NCI-H524 (cell line): Measurements from ENCODE around the gene C11orf97.
"Not testable (repeated sequence)": the region's sequence is repeated elsewhere in the genome, so short reads cannot be mapped to it uniquely, and the experiment has no call there.

Source experiments
- DNase-seq, 2 experiments: peaks; one replicate each; lab custom pipeline; 2025; lab: John Stamatoyannopoulos, UW

C11orf97 gene

DNA sequence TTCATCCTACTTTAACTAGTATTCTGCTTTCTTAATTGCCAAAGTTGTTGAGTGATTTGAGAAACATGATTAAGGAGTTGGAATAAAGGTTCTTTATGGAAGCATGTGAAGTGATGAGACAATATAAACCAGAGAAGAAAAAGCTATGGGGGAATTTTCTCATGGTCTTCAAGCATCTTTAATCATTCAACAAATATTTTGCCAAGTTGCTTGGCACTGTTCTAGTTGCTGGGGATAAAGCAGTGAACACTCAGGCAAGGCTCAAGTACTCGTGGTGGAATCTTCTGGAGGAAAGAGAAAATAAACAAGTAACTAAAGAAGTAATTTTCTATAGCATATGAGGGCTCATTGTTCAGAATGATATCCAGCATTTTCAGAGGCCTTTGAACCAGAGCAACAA is 45.7 kb downstream of the C11orf97 start:
- DNase-seq, result no peak

DNA sequence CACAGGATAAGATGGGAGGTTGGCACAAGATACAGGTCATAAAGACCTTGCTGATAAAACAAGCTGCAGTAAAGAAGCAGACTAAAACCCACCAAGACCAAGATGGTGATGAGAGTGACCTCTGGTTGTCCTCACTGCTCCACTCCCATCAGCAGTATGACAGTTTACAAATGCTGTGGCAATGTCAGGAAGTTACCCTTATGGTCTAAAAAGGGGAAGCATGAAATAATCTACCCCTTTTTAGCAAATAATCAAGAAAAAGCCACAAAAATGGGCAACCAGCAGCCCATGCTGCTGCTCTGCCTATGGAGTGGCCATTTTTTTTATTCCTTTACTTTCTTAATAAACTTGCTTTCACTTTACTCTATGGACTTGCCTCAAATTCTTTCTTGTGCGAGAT is 46.2 kb downstream of the C11orf97 start:
- no peak for DNase-seq

DNA sequence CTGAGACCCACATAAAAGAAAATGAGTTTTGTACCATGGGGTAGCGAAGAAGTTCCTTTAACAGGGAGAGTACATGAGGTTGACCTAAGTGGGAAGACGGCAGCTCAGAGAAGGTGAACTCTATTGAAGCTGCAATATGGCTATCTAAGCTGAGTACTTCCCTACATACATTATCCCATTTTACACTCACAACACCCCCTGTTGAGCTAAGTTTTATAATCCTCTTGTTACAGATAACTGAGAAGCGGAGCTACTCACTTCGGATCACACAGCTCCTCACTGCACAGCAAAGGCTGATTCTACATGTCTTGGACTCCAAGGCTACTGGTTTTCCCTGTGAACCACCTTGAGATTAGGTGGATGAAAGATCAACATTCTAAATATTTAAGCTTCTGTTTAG is 46.7 kb downstream of the C11orf97 start:
- DNase-seq, result peak; percentile 38 to 77

DNA sequence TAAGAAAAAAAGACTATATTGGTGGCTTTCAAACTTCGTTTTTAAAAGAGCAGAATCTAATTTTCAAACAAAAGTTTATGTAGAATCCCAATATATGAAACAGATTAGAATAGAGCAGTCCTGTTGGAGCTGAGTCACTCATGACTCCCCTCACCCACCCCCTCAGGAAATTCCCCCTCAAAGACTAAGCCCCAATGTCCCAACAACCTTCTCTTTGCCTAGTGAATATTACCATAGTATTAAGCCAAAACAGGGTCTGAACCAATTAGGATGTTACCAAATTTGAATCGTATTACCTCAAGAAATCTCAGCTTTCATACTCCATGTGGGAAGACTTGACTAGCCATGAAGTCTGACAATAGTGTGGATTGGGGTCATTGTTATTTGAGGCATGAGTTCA is 47.1 kb downstream of the C11orf97 start:
- DNase-seq, result no peak

- DNase-seq, result no peak
Measured at GRCh38 chr11:94560834-94561233, 48.6 kb downstream of the C11orf97 start.

- DNase-seq, result no peak
Measured at GRCh38 chr11:94563176-94563847, 51.1 kb downstream of the C11orf97 start.

- DNase-seq, result no peak
Measured at GRCh38 chr11:94563848-94564467, 51.7 kb downstream of the C11orf97 start.

- no peak for DNase-seq
Measured at GRCh38 chr11:94567181-94567670, 55.0 kb downstream of the C11orf97 start, which contains the start of gene PIWIL4. Gene PIWIL4 (plus strand): TSS chr11:94567368. CDS start chr11:94567519, 151 bp downstream.

GRCh38 chr11:94568200-94568599 is 55.9 kb downstream of the C11orf97 start:
- DNase-seq, result no peak

DNA sequence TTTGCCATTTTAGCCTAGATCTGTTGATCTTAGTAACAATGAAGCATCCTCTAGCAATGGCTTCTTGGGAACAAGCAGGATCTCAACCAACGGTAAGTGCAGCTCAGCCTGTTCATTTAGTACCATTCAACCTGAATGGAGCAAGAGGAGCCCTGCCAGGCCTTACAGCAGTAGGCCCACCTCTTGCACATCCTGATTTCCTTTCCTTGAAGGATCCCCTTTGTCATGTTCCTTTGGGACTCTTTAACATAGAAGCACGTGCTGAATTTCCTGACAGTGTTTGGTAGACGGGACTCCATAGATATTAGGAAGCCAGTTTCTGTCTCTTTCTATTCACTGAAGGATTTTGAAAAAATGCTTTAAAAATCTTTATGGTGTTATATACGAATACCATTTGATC is 56.5 kb downstream of the C11orf97 start:
- no peak for DNase-seq

DNA sequence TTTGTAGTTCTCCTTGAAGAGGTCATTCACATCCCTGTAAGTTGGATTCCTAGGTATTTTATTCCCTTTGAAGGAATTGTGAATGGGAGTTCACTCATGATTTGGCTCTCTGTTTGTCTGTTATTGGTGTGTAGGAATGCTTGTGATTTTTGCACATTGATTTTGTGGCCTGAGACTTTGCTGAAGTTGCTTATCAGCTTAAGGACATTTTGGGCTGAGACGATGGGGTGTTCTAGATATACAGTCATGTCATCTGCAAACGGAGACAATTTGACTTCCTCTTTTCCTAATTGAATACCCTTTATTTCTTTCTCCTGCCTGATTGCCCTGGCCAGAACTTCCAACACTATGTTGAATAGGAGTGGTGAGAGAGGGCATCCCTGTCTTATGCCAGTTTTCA is 60.7 kb downstream of the C11orf97 start:
- DNase-seq, result not testable (repeated sequence)

DNA sequence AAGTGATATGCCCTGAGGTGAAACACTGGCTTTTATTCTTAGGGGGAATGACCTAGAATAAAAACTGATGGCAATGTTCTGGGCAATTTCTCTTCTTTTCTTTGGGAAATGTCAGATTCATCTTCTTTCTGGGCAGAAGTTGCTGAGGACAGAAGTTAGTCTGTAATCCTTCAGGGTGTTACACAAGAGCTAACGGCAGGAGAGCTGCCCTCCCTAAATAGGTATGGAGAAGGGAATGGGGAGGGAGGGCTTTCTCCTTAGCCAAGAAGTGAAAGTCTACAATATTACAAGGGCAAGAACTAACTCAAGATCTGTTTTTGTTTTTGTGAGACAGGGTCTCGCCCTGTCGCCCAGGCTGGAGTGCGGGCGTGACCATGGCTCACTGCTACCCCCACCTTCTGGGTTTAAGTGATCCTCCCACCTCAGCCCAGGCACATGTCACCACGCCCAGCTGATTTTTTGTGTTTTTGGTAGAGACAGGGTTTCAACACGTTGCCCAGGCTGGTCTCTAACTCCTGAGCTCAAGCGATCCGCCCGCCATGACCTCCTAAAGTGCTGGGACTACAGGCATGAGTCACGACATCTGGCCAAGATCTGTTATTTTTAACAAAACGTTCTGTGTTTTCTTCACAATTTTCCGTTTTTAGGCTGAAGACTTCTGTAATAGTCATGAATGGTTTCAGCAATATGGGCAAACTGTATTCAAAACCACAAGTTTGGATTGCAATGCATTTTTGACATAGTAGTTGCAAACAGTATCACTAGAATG is 62.1 kb downstream of the C11orf97 start:
- no peak for DNase-seq

- no peak for DNase-seq
Measured at GRCh38 chr11:94576306-94576705, 64.0 kb downstream of the C11orf97 start.

GRCh38 chr11:94577841-94578240 is 65.6 kb downstream of the C11orf97 start:
- DNase-seq, result no peak
